M059J (cell line): Measurements from ENCODE around the gene TRAPPC12. TPM values are rescaled to one million over a fixed set of nuclear protein-coding genes. Genes with fewer than 3 reads are reported as not detected.
"Not testable (repeated sequence)": the region's sequence is repeated elsewhere in the genome, so short reads cannot be mapped to it uniquely, and the experiment has no call there.

Source experiments
- DNase-seq: peaks from one replicate; pipeline ENCODE4 v3.0.0-alpha.2; 2012; ENCODE audit warnings: low read depth
- total RNA-seq: library from RNA; depleted of rRNA; stranded (reverse); fragments of >200 nt; shearing (Covaris generic); gene quantifications from 2 replicates; pipeline ENCODE4 v1.2.3, GENCODE V29; 2014; rRNA removed

The TRAPPC12 gene
- total RNA-seq: 62.0 and 114 TPM in 2 replicates

GRCh38 chr2:3379647-3380534 is at the start of gene TRAPPC12:
Gene TRAPPC12, plus strand, starts transcription at chr2:3379694. Its CDS starts 7,930 bp downstream, at chr2:3387624.
- DNase-seq: peak; percentile 85

- no peak for DNase-seq
These were observed 47.4 kb upstream of the TRAPPC12 start for GRCh38 chr2:3332133-3332532.

DNA sequence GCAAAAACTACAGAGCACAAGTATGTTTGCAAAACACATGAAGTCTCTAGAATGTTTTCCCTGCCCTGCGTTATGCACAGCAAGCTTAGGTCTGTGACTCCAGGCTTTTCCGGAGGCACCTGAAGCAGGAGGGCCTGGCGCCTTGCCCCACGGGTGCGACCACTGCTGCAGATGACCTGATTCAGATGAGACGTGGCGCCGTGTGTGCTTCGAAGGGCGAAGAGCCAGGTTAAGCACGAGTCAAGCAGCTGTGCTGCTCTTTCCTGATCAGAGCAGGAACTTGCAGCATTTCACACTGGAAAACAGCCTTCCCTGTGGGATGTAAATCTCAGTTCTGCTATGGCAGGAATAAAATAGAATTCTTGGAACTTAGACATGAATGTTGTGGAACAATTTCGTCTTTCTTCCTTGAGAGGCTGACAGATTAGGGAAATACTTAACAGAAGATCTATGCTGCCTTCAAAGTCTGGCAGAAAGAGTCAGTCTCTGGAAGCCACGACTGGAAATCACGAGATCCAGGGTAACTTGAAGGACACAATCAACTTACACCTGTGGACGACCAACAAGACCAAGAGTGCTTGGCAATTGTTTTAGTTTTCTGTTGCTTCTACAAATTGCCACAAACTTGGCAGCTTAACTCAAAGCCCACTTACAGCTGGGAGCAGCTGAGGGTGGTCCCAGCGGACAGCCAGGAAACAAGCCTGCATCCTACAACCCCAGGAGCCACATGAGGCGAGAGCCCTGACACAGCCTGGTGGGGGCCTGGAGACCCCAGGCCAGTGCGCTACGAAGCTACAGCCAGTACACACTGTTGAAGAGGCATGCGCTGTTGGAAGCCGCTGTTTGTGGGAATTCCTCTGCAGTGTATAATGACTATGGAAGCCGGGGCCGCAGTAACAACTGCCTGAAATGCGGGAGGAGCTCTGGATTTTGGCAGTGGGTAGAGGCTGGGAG is 44.8 kb upstream of the TRAPPC12 start:
- no peak for DNase-seq

- DNase-seq: no peak
These were observed 42.6 kb upstream of the TRAPPC12 start for GRCh38 chr2:3336844-3337243.

DNA sequence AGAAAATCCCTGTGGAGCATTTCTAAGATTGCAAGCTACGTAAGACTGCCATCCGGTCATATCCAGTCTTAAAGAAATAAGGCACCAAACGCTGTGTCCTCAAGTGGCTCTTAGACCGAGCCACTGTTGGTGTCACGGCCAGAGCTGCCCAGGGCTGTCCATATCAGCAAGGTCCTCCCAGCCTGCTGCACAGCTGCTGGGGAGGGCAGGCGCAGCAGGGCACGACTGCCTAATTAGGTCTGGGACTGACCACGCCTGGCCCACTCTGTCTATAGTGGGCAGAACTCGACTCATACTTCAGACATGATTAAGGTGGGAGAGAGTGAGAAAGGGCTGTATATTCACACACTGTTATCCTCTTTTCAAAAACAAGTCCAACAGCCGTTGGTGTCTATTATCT is 41.2 kb upstream of the TRAPPC12 start:
- no peak for DNase-seq

DNA sequence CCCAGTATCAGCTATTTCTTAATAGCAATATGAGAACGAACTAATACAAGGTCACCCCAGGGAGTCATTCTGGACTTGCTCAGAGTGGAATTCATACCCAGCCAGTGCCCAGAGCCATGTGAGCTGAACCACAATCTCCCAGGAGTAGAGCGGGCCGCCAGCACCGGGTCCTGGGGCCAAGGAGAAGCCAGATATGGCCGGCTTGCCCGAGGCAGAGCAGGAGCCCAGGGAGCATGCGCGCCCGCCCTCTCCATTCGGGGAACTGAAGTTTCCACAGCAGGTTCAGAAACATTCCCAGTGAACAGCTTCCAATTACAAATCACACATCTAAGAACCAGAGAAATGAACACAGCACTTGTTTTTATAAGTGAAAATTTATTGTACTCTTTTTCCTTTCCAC is 39.4 kb upstream of the TRAPPC12 start:
- DNase-seq: no peak

GRCh38 chr2:3341336-3341735 is 38.2 kb upstream of the TRAPPC12 start:
- no peak for DNase-seq

DNA sequence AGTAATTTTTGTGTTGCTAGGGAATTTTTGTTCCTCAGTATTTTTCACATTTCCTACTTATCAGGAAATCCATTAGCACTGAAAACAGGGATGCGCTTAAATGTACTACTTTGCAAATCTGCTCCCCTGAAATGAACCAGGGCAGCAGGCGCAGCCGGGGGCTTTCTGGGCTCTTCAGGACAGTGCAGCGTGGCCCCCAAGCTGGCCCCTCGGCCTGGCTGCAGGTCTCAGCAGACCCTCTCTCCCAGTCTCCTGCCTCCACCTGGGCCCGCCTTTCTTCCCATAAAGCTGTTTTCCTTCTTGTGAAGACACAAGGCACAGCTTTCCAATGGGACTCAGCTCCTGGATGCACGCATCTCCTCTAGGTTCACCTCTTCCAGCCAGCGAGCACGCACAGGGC is 37.2 kb upstream of the TRAPPC12 start:
- no peak for DNase-seq

GRCh38 chr2:3343012-3343411 is 36.5 kb upstream of the TRAPPC12 start:
- no peak for DNase-seq

GRCh38 chr2:3344897-3345296 is 34.6 kb upstream of the TRAPPC12 start:
- no peak for DNase-seq

DNA sequence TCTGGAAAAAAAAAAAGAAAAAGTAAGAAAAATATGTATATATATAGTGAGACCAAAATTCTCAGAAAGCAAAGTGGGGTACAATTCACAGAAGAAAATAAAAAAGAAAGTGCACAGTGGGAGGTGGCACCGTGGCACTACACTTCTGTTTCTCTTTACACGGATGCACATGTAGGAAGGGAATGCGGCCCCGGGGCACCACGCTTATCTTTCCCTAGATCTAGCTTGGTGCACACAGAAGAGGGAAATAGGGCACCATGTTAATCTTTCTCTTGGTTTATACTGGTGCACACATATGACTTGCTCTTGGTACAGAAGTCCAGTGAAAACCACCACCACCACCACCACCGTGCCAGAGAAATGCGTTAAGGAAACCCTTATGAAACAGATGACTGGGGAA is 33.9 kb upstream of the TRAPPC12 start:
- DNase-seq: no peak

- DNase-seq: no peak
These were observed 30.7 kb upstream of the TRAPPC12 start for GRCh38 chr2:3348767-3349166.

- DNase-seq: no peak
These were observed 30.2 kb upstream of the TRAPPC12 start for GRCh38 chr2:3349211-3349693.

DNA sequence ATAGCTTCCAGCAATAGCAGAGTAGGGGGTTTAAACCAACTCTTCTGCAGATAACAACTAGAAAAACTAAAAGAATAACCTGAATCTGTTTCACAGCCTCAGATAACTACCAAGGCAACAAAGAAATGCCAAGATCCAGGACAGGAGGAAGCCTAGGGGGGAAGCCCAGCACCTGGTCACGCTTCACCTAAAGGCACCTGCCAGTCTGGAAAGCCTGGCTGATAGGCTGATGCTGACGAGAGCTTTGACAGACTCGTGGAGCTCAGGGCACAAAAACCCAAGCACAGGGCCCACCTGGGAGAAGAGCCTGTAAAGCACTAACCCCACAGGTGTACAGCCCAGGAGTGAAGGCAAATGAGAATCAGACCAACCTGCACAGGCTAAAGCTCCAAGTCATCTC is 24.5 kb upstream of the TRAPPC12 start:
- no peak for DNase-seq

- no peak for DNase-seq
These were observed 23.4 kb upstream of the TRAPPC12 start for GRCh38 chr2:3355951-3356569.

DNA sequence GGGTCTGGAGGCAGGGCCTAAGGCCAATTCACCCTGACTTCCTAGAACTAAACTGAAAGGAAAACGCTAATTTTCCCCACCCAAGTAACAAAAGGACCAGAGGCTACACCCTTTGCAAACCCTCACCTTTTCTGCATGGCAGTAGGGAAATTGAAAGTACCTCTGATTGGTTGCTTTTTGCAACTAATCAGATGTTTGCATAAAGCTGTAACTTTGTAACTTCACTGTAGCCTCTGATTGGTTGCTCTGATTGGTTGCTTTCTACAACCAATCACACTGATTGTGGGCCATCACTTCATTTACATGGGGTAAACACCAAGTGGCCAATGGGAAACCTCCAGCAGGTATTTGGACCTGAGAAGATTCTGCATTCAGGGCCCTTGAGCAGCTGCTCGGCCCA is 22.7 kb upstream of the TRAPPC12 start:
- no peak for DNase-seq

GRCh38 chr2:3357446-3357845 is 22.0 kb upstream of the TRAPPC12 start:
- not testable (repeated sequence) for DNase-seq

- DNase-seq: no peak
These were observed 21.6 kb upstream of the TRAPPC12 start for GRCh38 chr2:3357926-3358325.

GRCh38 chr2:3361518-3362389 is 17.7 kb upstream of the TRAPPC12 start:
- no peak for DNase-seq

GRCh38 chr2:3365219-3365618 is 14.3 kb upstream of the TRAPPC12 start:
- no peak for DNase-seq

DNA sequence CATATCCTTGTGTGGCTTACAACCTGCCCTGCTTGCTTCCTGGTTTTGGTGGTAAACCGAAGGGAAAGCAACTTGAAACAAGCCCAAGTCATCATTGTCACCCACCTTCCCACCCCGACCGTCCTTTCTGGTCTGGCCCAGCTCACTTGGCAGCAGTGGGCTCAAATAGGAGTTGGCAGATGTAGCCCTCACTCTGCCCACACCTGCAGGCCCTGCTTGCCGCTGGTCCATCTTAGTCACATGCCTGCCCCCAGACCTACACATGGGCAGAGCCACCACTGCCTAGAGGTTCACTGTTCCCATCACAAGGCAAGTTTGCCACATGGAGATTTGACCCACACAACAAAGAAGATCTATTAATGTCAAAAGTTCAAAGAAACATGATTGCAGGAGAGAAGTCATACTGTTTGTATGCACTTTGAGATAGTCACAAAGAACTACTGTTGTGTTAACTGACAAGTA is 11.2 kb upstream of the TRAPPC12 start:
- DNase-seq: no peak
